Astrocyte (in vitro differentiated cells and primary cell): ENCODE measurements around the gene QSER1. TPM values are rescaled to one million over a fixed set of nuclear protein-coding genes. Genes with fewer than 3 reads are reported as not detected.

Experiments used
- DNase-seq: peaks from one replicate; pipeline ENCODE4 v3.0.0-alpha.2; 2010; ENCODE audit warnings: low read depth
- FAIRE-seq: peaks from 2 replicates; lab custom pipeline; 2011; peaks lifted over from hg19 to GRCh38; lab: Jason Lieb, UNC
- H2AFZ ChIP-seq: 2 replicates; pipeline ENCODE4 v1.6.0; 2012; ENCODE audit warnings: low read depth, low read length, inconsistent platforms
- H3K27ac ChIP-seq: 2 replicates; pipeline ENCODE4 v1.5.1; 2011; ENCODE audit warnings: low read depth, low read length, inconsistent platforms
- H3K27me3 ChIP-seq: 2 replicates; pipeline ENCODE4 v1.6.0; 2011; ENCODE audit warnings: low read length, inconsistent platforms; ENCODE audit not compliant: insufficient read depth
- H3K36me3 ChIP-seq: 2 replicates; pipeline ENCODE4 v1.5.1; 2011; ENCODE audit warnings: low read length, inconsistent platforms; ENCODE audit not compliant: insufficient read depth
- H3K4me1 ChIP-seq: 2 replicates; pipeline ENCODE4 v1.5.1; 2011; ENCODE audit warnings: low read length, inconsistent platforms; ENCODE audit not compliant: insufficient read depth
- H3K4me2 ChIP-seq: 2 replicates; pipeline ENCODE4 v1.6.0; 2012; ENCODE audit warnings: low read length, inconsistent platforms
- H3K4me3 ChIP-seq: 2 replicates; pipeline ENCODE4 v1.5.1; 2011; ENCODE audit warnings: low read depth, mild to moderate bottlenecking, low read length, inconsistent platforms; ENCODE audit not compliant: insufficient read depth
- H3K79me2 ChIP-seq: 2 replicates; pipeline ENCODE4 v1.6.0; 2012; ENCODE audit warnings: mild to moderate bottlenecking, low read length, inconsistent platforms; ENCODE audit not compliant: insufficient read depth
- H3K9ac ChIP-seq: 2 replicates; pipeline ENCODE4 v1.6.0; 2012; ENCODE audit warnings: mild to moderate bottlenecking, low read length, inconsistent platforms
- H3K9me3 ChIP-seq: 2 replicates; pipeline ENCODE4 v1.5.1; 2012; ENCODE audit warnings: low read depth, mild to moderate bottlenecking, low read length, inconsistent platforms; ENCODE audit not compliant: insufficient read depth
- H4K20me1 ChIP-seq: 2 replicates; pipeline ENCODE4 v1.6.0; 2012; ENCODE audit warnings: low read length, inconsistent platforms; ENCODE audit not compliant: insufficient read depth
- H3K27ac Mint-ChIP-seq: one replicate; pipeline ENCODE4 v1.8.0; 2021; ENCODE audit warnings: mild to moderate bottlenecking, mixed read lengths; ENCODE audit not compliant: unreplicated experiment
- H3K27me3 Mint-ChIP-seq: one replicate; pipeline ENCODE4 v1.8.0; 2021; ENCODE audit warnings: low read depth, mixed read lengths; ENCODE audit not compliant: unreplicated experiment
- H3K36me3 Mint-ChIP-seq: one replicate; pipeline ENCODE4 v1.8.0; 2021; ENCODE audit warnings: low read depth, mixed read lengths; ENCODE audit not compliant: unreplicated experiment
- H3K4me1 Mint-ChIP-seq: one replicate; pipeline ENCODE4 v1.8.0; 2021; ENCODE audit warnings: low read depth, mixed read lengths; ENCODE audit not compliant: unreplicated experiment
- H3K4me3 Mint-ChIP-seq: one replicate; pipeline ENCODE4 v1.8.0; 2021; ENCODE audit warnings: mild to moderate bottlenecking, moderate library complexity, mixed read lengths; ENCODE audit not compliant: unreplicated experiment
- H3K9me3 Mint-ChIP-seq: one replicate; pipeline ENCODE4 v1.8.0; 2021; ENCODE audit warnings: mild to moderate bottlenecking, mixed read lengths; ENCODE audit not compliant: unreplicated experiment
- CTCF ChIP-seq: IDR thresholded peaks from 2 replicates; pipeline ENCODE4 v1.5.1; 2011; ENCODE audit warnings: low read depth, mild to moderate bottlenecking, inconsistent platforms, low read length, moderate library complexity; ENCODE audit not compliant: insufficient read depth
- EZH2 ChIP-seq: IDR thresholded peaks from 2 replicates; pipeline ENCODE4 v1.6.1; 2012; ENCODE audit warnings: mild to moderate bottlenecking, low read length, inconsistent platforms; ENCODE audit not compliant: insufficient read depth
- total RNA-seq: library from RNA; stranded (reverse); gene quantifications from 2 replicates; pipeline ENCODE4 v1.2.1, GENCODE V29; 2021

The QSER1 gene
- total RNA-seq, 1 donor from 2014 or later: 35.7 TPM

GRCh38 chr11:32899438-32899837 lies 6.8 kb downstream of the QSER1 start:
- H3K9me3 Mint-ChIP-seq: no peaks in the 10 kb centered on the region
- peaks cover 8% of the 10 kb centered on the region for H3K4me1 ChIP-seq
- H3K36me3 Mint-ChIP-seq: peaks cover 4% of the 10 kb centered on the region
- H3K4me1 Mint-ChIP-seq: peaks cover 16% of the 10 kb centered on the region
- DNase-seq (no peak), FAIRE-seq (no peak)
- no peak overlapping the region for H3K4me3 ChIP-seq
- peaks cover 9% of the 10 kb centered on the region for H3K36me3 ChIP-seq
- no peaks in the 10 kb centered on the region for H3K9me3 ChIP-seq
- no peak overlapping the region for H3K9ac ChIP-seq
- H3K4me3 Mint-ChIP-seq: no peak overlapping the region
- H3K27ac ChIP-seq: no peak overlapping the region
- H3K27ac Mint-ChIP-seq: no peak overlapping the region
- H3K27me3 ChIP-seq: no peaks in the 10 kb centered on the region
- H3K79me2 ChIP-seq: peaks cover 100% of the 10 kb centered on the region
- H3K27me3 Mint-ChIP-seq: no peaks in the 10 kb centered on the region
- no peak for TF ChIP-seq EZH2
- H4K20me1 ChIP-seq: peaks cover 61% of the 10 kb centered on the region
- no peak overlapping the region for H2AFZ ChIP-seq
- H3K4me2 ChIP-seq: no peak overlapping the region

DNA sequence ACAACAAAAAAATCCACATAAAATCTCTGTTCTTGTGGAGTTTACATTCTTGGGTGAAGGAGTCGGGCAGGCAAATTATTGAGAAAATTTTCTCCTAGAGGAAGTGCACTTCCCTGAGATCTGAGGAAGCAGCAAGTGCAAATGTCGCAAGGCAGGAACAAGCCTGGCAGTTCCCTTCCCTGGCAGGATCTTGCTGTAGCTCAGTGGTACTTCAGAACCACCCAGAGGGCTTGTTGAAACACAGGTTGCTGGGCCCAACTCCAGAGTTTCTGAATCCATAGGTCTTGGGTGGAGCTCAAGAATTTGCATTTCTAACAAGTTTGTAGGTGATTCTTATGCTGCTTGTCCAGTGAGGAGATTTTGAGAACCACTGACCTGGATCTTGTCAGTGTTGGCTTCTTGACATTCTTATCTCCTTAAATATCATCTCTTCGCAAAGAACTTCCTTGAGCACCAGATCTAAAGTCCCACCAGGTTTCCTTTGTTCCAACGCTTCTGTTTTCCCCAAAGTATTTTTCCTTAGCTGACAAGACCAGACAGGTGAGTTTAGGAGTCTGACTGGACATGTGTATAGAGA lies 9.6 kb downstream of the QSER1 start:
- peaks cover 78% of the 10 kb centered on the region for H4K20me1 ChIP-seq
- Mint-ChIP-seq H3K27ac (no peak overlapping the region), H3K4me1 (peaks cover 12% of the 10 kb centered on the region), H3K27me3 (no peaks in the 10 kb centered on the region), H3K9me3 (no peaks in the 10 kb centered on the region), H3K4me3 (no peak overlapping the region), H3K36me3 (peaks cover 4% of the 10 kb centered on the region)
- no peaks in the 10 kb centered on the region for H3K27me3 ChIP-seq
- H3K4me1 ChIP-seq: no peaks in the 10 kb centered on the region
- TF ChIP-seq EZH2 (no peak), CTCF (no peak)
- FAIRE-seq: no peak
- H3K9me3 ChIP-seq: no peaks in the 10 kb centered on the region
- no peak for DNase-seq
- H3K36me3 ChIP-seq: peaks cover 9% of the 10 kb centered on the region
- H3K27ac ChIP-seq: no peak overlapping the region
- no peak overlapping the region for H3K4me3 ChIP-seq
- no peak overlapping the region for H3K9ac ChIP-seq
- peaks cover 98% of the 10 kb centered on the region for H3K79me2 ChIP-seq
- H2AFZ ChIP-seq: no peak overlapping the region
- H3K4me2 ChIP-seq: no peak overlapping the region

GRCh38 chr11:32905028-32905667 lies 12.5 kb downstream of the QSER1 start:
- H3K27ac Mint-ChIP-seq: no peak overlapping the region
- no peaks in the 10 kb centered on the region for H3K36me3 ChIP-seq
- H3K9me3 ChIP-seq: no peaks in the 10 kb centered on the region
- no peak overlapping the region for H3K4me3 Mint-ChIP-seq
- no peak for FAIRE-seq
- TF ChIP-seq CTCF: no peak
- H3K4me3 ChIP-seq: no peak overlapping the region
- H3K9ac ChIP-seq: no peak overlapping the region
- no peaks in the 10 kb centered on the region for H3K36me3 Mint-ChIP-seq
- no peaks in the 10 kb centered on the region for H3K27me3 ChIP-seq
- H4K20me1 ChIP-seq: peaks cover 75% of the 10 kb centered on the region
- H3K27ac ChIP-seq: no peak overlapping the region
- H3K27me3 Mint-ChIP-seq: no peaks in the 10 kb centered on the region
- peak; percentile 49 for DNase-seq
- H2AFZ ChIP-seq: no peak overlapping the region
- H3K4me2 ChIP-seq: no peak overlapping the region
- H3K9me3 Mint-ChIP-seq: no peaks in the 10 kb centered on the region
- peaks cover 98% of the 10 kb centered on the region for H3K79me2 ChIP-seq
- H3K4me1 Mint-ChIP-seq: peaks cover 5% of the 10 kb centered on the region
- no peaks in the 10 kb centered on the region for H3K4me1 ChIP-seq
